Left cardiac atrium (tissue), 4 donors: ENCODE data around the gene ELF3. TPM values are rescaled to one million over a fixed set of nuclear protein-coding genes. Genes with fewer than 3 reads are reported as not detected.
"Not testable (repeated sequence)": the region's sequence is repeated elsewhere in the genome, so short reads cannot be mapped to it uniquely, and the experiment has no call there.

ENCODE experiments used
- ATAC-seq, 2 donors: fragments of 200-7000 bp; cut with Tn5 transposase; one replicate each; pipeline ENCODE4 v1.9.1; 2020; ENCODE audit warnings: mild to moderate bottlenecking in 2 of 2, moderate library complexity in 2 of 2
- DNase-seq: peaks from one replicate; pipeline ENCODE4 v3.0.0-alpha.2; 2020
- intact Hi-C, 2 donors: fragments of 100-400 bp; cut with DNase I; formaldehyde crosslinking; loops; one replicate each; pipeline versions ENCODE4 v1.14.1 to v1.15.1; 2022 to 2023
- total RNA-seq, 2 donors: library from RNA; stranded (reverse); fragmentation: NEBNext Ultra II Directional; extraction: Animal tissue kit (Norgen Biotek cat#: 25700); gene quantifications; one replicate each; pipeline ENCODE4 v1.2.1, GENCODE V29; 2021
- donor health status: DM: no; HTN: yes; CAD: no.
- donor health status: DM: no; HTN: yes; CAD: no; lungs with severe emphysema.
- donor health status: DM: yes; HTN: yes; CAD: no.
- donor health status: Dilated cardiomyopathy.

ELF3 gene
- total RNA-seq, 2 donors from 2014 or later: 0.59 to 8.5 TPM

DNA sequence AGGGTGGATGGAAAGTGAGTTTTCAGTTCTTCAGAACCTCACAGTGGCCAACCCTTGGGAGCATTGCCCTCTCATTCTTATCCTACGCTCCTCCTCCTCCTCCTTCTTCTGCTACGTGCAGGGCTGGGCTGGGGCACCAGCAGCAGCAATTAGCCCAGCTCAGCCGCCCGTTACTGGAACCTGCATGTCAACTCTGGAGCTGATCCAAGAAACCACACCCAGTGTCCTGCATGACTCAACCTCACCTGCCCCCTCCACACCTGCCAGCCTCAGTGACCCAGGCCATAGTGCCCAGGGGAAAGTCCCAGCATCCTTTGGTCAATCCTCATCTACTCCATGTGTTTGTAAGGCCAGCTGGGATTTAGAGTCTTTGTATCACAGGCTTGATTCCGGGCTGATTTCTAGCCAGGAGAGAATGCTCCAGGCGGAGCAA, 12.6 kb downstream of the ELF3 start:
- no peak for DNase-seq
- peak in 1 of 2 donors; percentile 50 for ATAC-seq
- intact Hi-C loops: no loop called here

DNA sequence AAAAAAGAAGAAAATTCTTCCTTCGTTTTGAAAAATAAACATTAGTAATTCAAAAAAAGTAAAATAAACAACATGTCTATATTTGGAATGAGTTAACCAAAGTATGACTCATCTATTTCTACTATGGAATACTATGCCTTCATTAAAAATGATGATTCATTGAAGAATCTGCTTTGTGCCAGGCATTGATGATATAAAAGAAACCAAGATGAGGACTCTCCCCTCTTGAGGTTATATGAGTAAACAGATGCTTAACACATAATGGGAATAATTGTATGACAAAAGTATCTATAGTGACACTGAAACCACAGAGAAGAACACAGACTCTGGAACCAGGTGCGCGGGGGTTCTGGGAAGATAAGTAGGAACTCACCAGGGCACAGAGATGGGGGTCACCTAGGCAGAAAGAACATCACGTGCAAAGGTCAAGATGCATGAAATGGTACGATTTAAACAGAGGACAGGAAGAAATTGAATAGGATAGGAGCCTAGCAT, 18.8 kb downstream of the ELF3 start:
- DNase-seq: no peak
- ATAC-seq: no peak
- intact Hi-C loops: no loop called here

DNA sequence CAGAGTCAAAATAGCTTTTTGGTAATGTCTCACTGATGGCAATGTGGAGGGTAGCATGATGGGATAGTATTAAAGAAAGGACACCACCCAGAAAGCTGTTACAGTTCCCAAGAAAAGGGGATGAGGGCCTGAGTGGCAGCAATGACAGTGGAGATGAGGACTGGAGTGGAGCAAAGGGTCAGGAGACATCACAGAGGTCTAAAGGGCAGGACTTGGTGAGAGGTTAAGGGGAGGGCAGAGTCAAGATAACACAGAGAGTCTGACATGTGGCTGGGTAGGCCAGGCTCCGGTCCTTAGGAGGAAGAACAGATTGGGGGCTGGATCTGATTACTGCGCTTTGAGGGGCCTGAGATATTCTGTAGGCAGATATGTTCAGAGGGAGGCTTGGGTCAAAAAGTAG, 19.3 kb downstream of the ELF3 start:
- DNase-seq: no peak
- intact Hi-C loops: no loop called here

DNA sequence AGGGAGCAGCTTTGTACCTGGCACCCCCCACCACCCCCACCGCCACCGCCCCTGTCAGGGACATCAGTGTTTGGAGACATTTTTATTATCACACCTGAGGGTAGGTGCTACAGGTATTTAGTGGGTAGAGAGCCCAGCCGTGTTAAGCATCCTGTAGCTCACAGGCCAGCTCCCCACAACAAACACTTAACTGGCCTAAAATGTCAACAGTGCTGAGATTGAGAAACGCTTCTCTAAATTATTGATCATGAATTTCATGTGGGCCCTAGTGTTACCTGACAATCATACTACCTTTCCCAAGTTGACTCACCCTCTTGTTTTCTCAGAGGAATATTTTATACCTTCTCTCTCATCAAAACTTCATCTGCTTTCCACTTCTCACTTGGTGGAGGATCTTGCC, 21.4 kb downstream of the ELF3 start:
- no peak for DNase-seq
- intact Hi-C loops: no loop called here
- no peak for ATAC-seq

More for the DNA sequence above, 19.3 kb downstream of the ELF3 start:
- no peak for ATAC-seq

DNA sequence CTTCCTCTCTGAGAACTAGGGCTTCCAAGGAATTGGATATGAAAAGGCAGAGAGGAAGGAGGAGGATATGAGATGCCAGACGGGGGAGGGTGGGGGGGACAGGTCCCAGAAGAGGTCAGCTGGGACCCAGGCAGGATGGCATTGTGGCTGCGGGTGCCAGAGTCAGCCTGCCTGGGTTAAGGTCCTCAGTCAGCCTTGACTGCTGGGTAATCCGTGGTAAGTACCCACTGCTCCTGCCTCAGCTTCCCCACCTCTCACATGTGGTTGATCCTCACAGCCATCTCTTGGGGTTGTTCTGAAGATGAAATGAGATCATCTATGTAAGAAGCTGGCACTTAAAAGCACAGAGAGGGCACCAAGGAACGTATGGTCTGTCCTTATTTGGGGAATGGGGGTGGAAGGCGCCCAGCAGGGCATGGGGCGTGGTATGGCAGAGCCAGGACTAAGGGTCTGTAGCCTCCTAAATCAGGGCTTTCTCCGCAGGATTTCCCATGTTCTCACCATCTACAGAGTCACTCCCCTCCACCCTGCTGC, 23.8 kb downstream of the ELF3 start:
- ATAC-seq: no peak
- intact Hi-C loops: no loop called here
- DNase-seq: no peak

DNA sequence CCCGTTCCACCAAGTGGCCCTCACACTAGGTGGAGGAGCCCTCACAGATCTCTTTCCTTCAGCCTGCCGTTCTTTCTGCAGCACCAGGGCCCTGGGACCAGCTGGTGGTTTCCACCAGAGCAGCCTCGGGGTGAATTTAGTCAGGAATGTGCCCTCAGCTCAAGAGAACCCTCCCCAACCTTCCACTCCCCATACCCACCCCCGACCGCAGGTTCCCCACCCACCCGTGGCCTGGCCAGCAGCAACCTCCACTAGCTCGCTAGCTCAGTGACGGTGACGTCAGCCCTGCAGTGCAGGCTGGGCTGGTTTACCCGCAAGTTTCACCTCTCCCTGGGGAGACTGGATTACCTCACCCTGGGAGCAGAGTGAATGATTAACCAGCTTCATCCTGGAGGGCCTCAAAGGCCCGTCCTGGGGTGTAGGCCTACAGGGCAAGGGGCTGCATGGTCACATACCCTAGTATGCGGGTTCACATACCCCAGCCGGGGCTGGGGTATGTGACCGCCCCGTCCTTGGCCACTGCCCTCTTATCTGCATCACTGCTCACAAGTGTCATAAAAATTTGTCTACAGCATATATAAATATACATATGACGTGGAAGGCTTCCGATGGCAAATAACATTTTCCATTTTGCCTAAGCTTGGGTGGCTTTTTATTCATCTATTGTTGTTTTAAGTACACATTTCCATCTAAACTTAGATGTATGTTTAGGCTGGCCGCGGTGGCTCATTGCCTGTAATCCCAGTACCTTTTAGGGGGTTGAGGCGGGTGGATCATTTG, 24.5 kb downstream of the ELF3 start:
- intact Hi-C loops: no loop called here

DNA sequence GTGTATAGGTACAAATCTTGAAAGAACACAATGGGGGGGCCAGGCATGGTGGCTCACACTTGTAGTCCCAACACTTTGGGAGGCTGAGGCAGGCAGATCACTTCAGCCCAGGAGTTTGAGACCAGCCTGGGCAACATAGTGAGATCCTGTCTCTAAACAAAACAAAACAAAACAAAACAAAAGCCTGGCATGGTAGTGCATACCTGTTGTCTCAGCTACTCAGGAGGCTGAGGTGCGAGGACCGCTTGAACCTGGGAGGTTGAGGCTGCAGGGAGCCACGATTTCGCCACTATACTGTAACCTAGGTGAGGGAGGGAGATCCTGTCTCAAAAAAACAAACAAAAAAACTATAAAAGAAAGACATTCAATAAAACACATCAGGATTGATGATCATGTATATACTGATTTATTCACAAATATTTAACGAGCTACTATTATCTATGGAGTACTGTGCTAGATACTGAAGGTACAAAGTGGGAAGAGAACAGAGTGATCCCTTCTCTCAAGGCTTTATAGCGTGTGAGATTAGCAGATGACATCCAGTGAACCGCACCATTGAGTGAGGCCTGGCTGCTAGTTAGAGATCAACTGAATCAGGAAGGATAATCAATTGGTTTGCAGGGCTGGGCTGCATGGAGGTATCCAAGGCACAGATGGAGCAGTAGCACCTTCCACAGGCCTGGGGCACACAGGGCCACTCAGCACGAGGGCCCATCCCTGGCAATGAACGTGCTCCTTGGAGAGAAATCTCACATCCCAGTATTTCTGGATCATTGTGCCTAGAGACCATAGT, 26.4 kb downstream of the ELF3 start:
- ATAC-seq (no peak), DNase-seq (no peak)
- intact Hi-C loops: no loop called here

More for the DNA sequence above, 24.5 kb downstream of the ELF3 start:
- DNase-seq (peak; percentile 81), ATAC-seq (peak; percentile 92 to 97)

DNA sequence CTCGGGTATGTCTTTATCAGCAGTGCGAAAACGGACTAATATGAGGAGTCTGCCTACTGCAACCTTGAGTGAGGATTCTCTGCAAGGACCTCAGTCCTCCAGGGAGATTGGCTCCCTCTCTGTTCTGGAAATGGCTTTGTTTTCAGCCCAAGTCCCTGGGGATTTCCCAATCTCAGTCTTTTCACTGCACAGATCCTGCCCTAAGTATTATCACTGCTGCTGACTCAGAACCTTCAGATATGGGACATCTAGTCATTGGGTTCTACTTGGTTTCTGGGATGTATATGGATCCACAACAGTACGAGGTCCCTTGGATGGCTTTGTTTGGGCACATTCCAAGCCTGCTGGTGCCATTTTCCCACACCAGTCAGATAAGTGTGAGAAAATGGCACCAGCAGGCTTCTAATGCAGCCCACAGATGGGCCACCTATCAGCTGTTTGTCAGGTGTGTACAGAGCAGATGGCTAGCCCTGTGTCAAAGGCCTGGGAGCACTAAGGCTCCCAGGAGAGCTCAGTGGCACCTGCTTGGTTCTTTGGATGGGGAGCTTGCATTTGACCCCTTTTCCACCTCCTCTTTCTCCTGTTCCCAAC, 27.4 kb downstream of the ELF3 start:
- DNase-seq (no peak), ATAC-seq (no peak)
- intact Hi-C loops: no loop called here

DNA sequence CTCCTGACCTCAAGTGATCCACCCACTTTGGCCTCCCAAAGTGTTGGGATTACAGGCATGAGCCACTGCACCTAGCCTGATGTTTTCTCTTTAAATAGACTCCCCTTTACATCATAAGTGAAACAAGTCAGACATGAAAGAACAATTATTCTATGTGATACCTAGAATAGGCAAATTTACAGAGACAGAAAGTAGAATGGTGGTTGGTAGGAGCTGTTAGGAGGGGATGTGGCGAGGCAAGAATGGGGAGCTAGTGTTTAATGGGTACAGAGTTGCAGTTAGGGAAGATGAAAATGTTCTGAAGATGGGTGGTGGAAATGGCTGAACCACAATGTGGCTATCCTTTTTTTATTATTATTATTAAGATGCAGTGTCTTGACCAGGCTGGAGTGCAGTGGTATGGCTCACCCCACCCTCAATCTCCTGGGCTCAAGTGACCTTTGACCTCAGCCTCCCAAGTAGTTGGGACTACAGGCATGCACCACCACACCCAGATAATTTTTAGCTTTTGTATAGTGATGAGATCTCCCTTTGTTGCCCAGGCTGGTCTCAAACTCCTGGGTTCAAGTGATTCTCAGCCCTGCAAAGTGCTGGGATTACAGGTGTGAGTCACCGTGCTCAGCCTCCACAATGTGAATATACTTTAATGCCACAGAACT, 28.4 kb downstream of the ELF3 start:
- ATAC-seq: no peak

DNA sequence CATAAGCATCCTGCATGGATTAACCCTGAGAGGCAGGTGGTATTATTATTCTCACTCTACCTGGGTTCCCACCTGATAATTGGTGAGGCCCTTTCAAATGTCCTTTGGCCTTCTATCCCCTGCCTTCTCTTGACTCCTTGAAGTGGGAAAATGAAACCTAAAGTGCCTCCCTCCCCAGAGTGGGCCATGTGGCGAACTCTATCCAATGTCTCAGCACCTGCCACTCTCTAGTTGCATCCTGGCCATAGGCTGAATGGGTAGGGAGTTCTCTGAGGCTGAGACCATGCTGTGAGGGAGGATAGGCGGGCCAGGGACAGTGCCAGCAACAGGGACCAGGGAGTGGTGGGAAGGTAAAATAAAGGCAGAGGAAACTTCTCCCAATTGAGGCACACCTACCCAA, 35.3 kb downstream of the ELF3 start:
- ATAC-seq (no peak), DNase-seq (no peak)
- intact Hi-C loops: no loop called here

More for the DNA sequence above, 28.4 kb downstream of the ELF3 start:
- DNase-seq: no peak
- intact Hi-C loops: no loop called here

DNA sequence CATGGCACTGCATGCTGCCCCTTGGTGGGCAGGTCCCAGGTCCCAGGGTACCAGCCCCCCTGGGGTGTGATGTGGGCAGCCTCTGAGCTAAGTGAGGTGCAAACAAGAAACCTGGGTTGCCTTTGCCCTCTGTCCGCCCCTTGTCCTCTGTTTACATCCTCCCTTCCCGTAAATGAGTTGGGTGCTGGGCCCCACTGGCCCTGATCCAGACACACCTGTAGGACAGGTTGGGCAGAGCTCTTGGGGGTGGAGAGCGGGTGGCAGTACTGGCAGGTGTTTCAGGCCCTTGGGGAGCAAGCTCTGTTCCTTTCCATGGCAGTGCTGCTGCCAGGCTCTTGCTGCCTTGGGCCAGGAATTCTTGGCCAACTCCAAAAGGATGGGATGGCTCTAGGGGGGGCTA, 35.8 kb downstream of the ELF3 start:
- ATAC-seq (no peak), DNase-seq (no peak)
- intact Hi-C loops: no loop called here

DNA sequence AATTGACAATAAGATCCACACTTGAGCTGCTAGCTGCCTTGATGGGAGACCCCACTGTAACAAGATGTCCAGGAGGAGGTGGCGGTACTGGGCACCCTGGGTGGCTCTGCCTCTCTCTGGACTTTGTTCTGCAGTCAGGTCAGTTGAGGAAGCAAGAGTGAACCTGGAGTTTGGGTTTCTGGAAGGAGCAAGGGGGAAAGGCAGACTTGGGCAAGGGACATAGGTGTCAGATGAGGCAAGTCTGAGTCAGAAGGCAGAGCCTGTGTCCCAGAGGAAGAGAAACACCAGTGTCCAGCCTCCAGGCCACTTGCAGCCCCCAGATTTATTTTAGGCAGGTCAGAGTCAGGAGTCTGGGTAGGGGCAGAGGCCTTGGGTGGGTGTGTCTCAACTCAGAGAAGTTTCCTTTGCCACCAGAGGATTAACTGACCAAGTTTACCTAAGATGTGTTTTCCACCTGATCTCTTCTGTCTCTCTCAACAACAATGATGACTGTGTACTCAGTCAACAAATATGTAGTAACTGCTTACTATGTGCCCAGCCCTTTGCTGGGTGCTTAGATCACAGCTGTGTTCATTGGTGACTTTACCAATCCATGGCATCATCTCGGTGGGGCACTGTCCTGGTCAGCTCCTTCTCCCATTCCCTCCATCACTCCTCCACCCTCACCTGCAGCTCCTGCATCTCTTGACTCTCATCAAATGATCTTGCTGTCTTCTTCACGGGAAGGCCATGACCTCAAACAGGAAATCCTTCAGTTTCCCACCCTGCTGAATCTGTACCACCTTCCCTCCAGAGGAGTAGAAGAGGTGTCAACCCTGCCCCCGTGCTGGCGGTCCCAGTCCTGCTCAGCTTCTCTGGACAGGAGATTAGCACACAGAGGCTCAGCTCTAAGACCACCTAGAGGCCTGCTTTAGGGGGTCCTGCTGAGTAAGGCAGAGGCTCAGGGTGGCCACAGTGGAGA, 36.6 kb downstream of the ELF3 start:
- ATAC-seq: no peak
- DNase-seq: no peak
- intact Hi-C loops: no loop called here

DNA sequence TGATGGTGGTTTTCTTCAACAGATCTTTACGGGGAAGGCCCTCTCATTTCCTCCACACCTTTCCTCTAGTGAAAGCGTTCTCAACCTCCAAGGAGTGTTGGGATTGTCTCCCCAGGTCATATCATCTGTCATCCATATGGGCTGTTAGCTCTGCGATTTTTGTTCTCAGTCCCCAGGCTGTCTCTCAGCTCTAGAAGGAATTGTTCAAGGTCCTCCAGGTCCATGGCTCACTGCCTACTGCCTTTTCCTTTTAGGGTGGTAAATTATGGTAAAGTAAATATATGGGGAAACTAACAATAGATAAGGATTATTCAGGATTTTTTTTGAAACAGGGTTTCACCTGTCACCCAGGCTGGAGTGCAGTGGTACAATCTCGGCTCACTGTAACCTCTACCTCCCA, 37.6 kb downstream of the ELF3 start:
- intact Hi-C loops: no loop called here
- DNase-seq (no peak), ATAC-seq (no peak)

DNA sequence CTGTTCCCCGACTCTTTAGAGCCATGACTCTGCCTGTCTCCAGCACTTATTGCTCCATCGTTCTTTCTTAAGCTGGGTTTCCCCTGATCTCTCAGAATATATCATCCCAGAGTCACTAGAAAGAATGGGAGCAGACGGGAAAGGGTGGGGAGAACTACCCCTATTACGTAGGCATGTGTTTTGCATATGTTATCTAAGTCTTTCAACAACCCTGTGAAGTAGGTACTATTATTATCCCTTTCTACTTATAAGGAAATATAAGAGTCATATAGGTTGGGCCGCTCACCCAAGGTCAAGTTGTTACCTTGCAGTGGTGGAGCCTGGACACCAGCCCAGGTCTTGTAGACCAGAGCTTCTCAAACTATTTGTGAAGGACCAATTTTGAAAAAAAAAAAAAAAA, 38.7 kb downstream of the ELF3 start:
- intact Hi-C loops: no loop called here
- ATAC-seq (peak in 1 of 2 donors; percentile 51), DNase-seq (peak; percentile 35)

DNA sequence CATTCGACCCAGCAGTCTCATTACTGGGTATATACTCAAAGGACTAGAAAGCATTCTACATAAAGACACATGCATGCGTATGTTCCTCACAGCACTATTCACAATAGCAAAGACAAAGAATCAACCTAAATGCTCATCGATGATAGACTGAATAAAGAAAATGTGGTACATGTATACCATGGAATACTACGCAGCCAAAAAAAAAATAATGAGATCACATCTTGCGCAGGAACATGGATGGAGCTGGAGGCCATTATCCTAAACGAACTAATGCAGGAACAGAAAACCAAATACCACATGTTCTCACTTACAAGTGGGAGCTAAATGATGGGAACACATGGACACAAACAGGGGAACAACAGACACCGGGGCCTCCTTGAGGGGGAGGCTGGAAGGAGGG, 43.7 kb downstream of the ELF3 start:
- DNase-seq: no peak
- no peak for ATAC-seq
- intact Hi-C loops: no loop called here

DNA sequence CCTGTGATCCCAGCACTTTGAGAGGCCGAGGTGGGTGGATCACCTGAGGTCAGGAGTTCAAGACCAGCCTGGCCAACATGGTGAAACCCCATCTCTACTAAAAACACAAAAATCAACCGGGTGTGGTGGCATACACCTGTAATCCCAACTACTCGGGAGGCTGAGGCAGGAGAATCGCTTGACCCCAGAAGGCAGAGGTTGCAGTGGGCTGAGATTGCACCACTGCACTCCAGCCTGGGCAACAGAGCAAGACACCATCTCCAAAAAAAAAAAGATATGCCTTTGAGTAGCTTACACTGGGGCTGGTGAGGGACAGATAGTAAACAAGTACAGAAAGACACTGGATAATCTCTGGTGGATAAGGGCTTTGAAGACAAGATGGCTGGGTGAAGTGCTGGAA, 44.3 kb downstream of the ELF3 start:
- ATAC-seq, intact Hi-C loops, DNase-seq: not testable (repeated sequence)

DNA sequence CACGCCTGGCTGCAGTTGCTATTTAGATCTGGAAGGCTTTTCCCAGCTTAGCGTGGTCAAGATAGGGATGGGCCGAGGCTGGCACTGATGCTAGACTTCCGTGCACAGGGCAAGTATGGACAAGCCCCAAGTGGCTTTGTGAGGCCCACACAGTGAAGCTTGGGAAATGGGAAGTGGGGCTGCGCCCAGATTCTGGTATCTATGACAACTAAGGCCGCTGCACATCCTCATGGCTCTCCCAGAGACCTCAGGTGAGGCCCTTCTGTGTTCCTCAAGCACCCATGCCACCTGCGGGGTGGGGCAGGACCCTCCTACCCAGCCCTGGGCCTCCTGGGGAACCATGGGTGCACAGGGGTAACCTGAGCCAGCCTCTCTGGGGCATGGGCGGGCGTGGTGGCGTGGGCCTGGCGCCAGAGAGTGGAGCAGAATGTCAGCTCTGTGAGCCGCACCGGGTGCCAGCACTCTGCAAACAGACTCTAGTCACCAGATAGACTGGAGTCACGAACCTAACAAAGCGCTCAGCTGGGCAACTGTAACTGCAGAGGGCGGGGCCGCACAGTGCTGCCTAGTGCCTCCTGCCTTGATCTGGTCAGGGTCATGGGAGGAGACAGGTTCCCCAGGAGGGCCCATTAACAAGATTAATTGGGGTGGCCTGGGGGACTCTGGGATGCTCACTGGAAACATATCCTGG, 46.4 kb downstream of the ELF3 start:
- intact Hi-C loops: no loop called here
- peak in 1 of 2 donors; percentile 73 for ATAC-seq

DNA sequence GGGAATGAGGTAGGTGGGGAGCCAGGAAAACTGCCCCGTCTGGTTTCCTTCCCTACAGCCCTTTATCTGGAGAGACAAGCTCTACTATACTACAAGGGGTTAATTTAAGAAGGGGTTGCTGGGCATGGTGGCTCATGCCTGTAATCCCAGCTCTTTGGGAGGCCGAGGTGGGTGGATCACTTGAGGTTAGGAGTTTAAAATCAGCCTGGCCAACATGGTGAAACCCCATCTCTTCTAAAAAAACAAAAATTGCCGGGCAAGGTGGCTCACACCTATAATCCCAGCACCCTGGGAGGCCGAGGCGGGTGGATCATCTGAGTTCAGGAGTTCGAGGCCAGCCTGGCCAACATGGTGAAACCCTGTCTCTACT, 46.9 kb downstream of the ELF3 start:
- intact Hi-C loops, ATAC-seq, DNase-seq: not testable (repeated sequence)

More for the DNA sequence above, 46.4 kb downstream of the ELF3 start:
- DNase-seq: no peak
